Left renal cortex interstitium (tissue), 4 donors: Measurements from ENCODE around the gene RNF40. TPM values are rescaled to one million over a fixed set of nuclear protein-coding genes. Genes with fewer than 3 reads are reported as not detected.

Experiments
- DNase-seq, 4 donors: peaks; one replicate each; pipeline ENCODE4 v3.0.0-alpha.2; 2013; ENCODE audit warnings: low read depth in 4 of 4, low spot score in 2 of 4, missing footprints in 1 of 4
- polyA plus RNA-seq, 4 donors: library from polyadenylated mRNA; unstranded; fragments of 120-200 nt; gene quantifications; one replicate each; pipeline ENCODE4 v1.2.1, GENCODE V29; 2013; ENCODE audit not compliant: insufficient read length in 4 of 4

The RNF40 gene
- polyA plus RNA-seq, 4 donors = 112 to 130 (median 120) TPM

GRCh38 chr16:30780021-30780420 is 17.9 kb downstream of the RNF40 start:
- no peak for DNase-seq

- no peak for DNase-seq
Measured at GRCh38 chr16:30780549-30780948, 18.4 kb downstream of the RNF40 start.

GRCh38 chr16:30782486-30783279 is 20.6 kb downstream of the RNF40 start:
- DNase-seq = no peak

GRCh38 chr16:30783280-30784109 is 21.4 kb downstream of the RNF40 start:
- no peak for DNase-seq

GRCh38 chr16:30784215-30784614 is 22.1 kb downstream of the RNF40 start:
- DNase-seq = no peak

- DNase-seq = no peak
Measured at GRCh38 chr16:30785126-30786106, 23.3 kb downstream of the RNF40 start.

- no peak for DNase-seq
Measured at GRCh38 chr16:30786115-30786935, 24.2 kb downstream of the RNF40 start.

- peak in 2 of 4 donors; percentile 78 to 82 for DNase-seq
Measured at GRCh38 chr16:30786936-30787612, 25.0 kb downstream of the RNF40 start, which contains the start of gene ZNF629. Gene ZNF629 (minus strand): TSS chr16:30787205. CDS start chr16:30784482, 2,723 bp downstream.

- DNase-seq = no peak
Measured at GRCh38 chr16:30787613-30788378, 25.7 kb downstream of the RNF40 start.

- DNase-seq = no peak
Measured at GRCh38 chr16:30793508-30794069, 31.5 kb downstream of the RNF40 start.

- no peak for DNase-seq
Measured at GRCh38 chr16:30794634-30795033, 32.5 kb downstream of the RNF40 start.

- no peak for DNase-seq
Measured at GRCh38 chr16:30797670-30798309, 35.7 kb downstream of the RNF40 start.

- DNase-seq = no peak
Measured at GRCh38 chr16:30802936-30803335, 40.8 kb downstream of the RNF40 start.

- no peak for DNase-seq
Measured at GRCh38 chr16:30805056-30805369, 42.9 kb downstream of the RNF40 start.

GRCh38 chr16:30805370-30806169 is 43.4 kb downstream of the RNF40 start:
- peak; percentile 72 to 83 (median 77) for DNase-seq

GRCh38 chr16:30808146-30808545 is 46.0 kb downstream of the RNF40 start:
- DNase-seq = no peak
